ENCODE measurements around the gene HAT1. TPM values are rescaled to one million over a fixed set of nuclear protein-coding genes. Genes with fewer than 3 reads are reported as not detected.

HAT1 gene
- polyA plus RNA-seq, 2 of the 4 experiments (the other 2 are of a cell fraction): 94.3 to 139 TPM

GRCh38 chr2:171941316-171941699, 19.0 kb downstream of the HAT1 start:
- ATAC-seq (no peak), FAIRE-seq (no peak), DNase-seq (ENCODE audit: low read depth in 1 of 2, low spot score in 1 of 2) (no peak)
- Histone ChIP-seq H3K4me3 (no peak overlapping the region), H3K9me3 (no peaks in the 10 kb centered on the region), H3K27ac (no peak overlapping the region), H3K4me1 (no peaks in the 10 kb centered on the region), H3K4me2 (no peak overlapping the region)
- TF ChIP-seq HOXB5 (CRISPR knock-in tag; IDR thresholded peaks at IDR 0.05) (no peak), RNF2 (IDR thresholded peaks at IDR 0.05; ENCODE audit: borderline replicate concordance, low read depth) (no peak), HOXA7 (CRISPR knock-in tag; IDR thresholded peaks at IDR 0.05) (no peak), KDM5A (IDR thresholded peaks at IDR 0.05) (no peak), TP53 (CRISPR knock-in tag; IDR thresholded peaks at IDR 0.05) (no peak), RFX5 (IDR thresholded peaks at IDR 0.05) (no peak), PHF8 (IDR thresholded peaks at IDR 0.05; ENCODE audit: borderline replicate concordance, low read depth) (no peak), CEBPB (IDR thresholded peaks at IDR 0.05) (no peak), MYC (IDR thresholded peaks at IDR 0.05; ENCODE audit: borderline replicate concordance, low read length) (no peak), JUN (IDR thresholded peaks at IDR 0.05) (no peak)
- WGBS (ENCODE audit: missing lambda C conversion rate): 96% methylated on average over 4 of the region's 6 CpGs
- POLR2A ChIA-PET: no interaction called here
- CTCF ChIA-PET: interaction anchor here (1.0 to 2.5 kb wide), 3 partner anchors 13 to 165 kb away, joined by 4 to 5 read pairs (median 4); no protein-coding TSS in a partner anchor

- DNase-seq (ENCODE audit: low read depth in 1 of 2, low spot score in 1 of 2) (no peak), FAIRE-seq (no peak), ATAC-seq (no peak)
- TF ChIP-seq JUNB (IDR thresholded peaks at IDR 0.05): no peak
- no peak for TF ChIP-seq EP300 (IDR thresholded peaks at IDR 0.05)
- no peak for TF ChIP-seq CBX2 (IDR thresholded peaks at IDR 0.05; ENCODE audit: borderline replicate concordance, low read depth)
- no peak for TF ChIP-seq MAFK (IDR thresholded peaks at IDR 0.05; ENCODE audit: partially characterized antibody)
- TF ChIP-seq KDM5A (IDR thresholded peaks at IDR 0.05): no peak
- TF ChIP-seq RFX5 (IDR thresholded peaks at IDR 0.05): no peak
- TF ChIP-seq FOSB (CRISPR knock-in tag; IDR thresholded peaks at IDR 0.05): no peak
- TF ChIP-seq CBX8 (IDR thresholded peaks at IDR 0.05): no peak
- TF ChIP-seq CHD2 (IDR thresholded peaks at IDR 0.05; ENCODE audit: low read length, partially characterized antibody): no peak
- TF ChIP-seq NFE2L2 (conservative IDR thresholded peaks at IDR 0.05; ENCODE audit: low read length): no peak
- no peak for TF ChIP-seq MAZ (IDR thresholded peaks at IDR 0.05; ENCODE audit: borderline replicate concordance, low read depth, low read length)
- TF ChIP-seq HES2 (IDR thresholded peaks at IDR 0.05): no peak
- no peak for TF ChIP-seq JUN (IDR thresholded peaks at IDR 0.05)
- TF ChIP-seq BHLHE40 (IDR thresholded peaks at IDR 0.05; ENCODE audit: low read depth, low read length): no peak
- no peak for TF ChIP-seq PBX3 (IDR thresholded peaks at IDR 0.05)
- no peak for TF ChIP-seq GATA3 (IDR thresholded peaks at IDR 0.05; ENCODE audit: borderline replicate concordance)
- no peak for TF ChIP-seq NR3C1 (IDR thresholded peaks at IDR 0.05)
- no peak for TF ChIP-seq ZNF302 (CRISPR knock-in tag; IDR thresholded peaks at IDR 0.05)
- TF ChIP-seq SREBF2 (IDR thresholded peaks at IDR 0.05): no peak
- TF ChIP-seq ZFP36 (IDR thresholded peaks at IDR 0.05; ENCODE audit: borderline replicate concordance, partially characterized antibody): no peak
- Histone ChIP-seq H3K4me3 (no peak overlapping the region), H3K4me2 (no peak overlapping the region), H3K9me3 (no peaks in the 10 kb centered on the region), H3K27ac (no peak overlapping the region), H3K4me1 (no peaks in the 10 kb centered on the region)
- WGBS (ENCODE audit: missing lambda C conversion rate): 91% methylated on average over 4 of the region's 4 CpGs
- ChIA-PET POLR2A (interaction anchor here (0.5 kb wide), 1 partner anchor 60 kb away, joined by 3 read pairs; no protein-coding TSS in a partner anchor), CTCF (no interaction called here)
These were observed 21.6 kb downstream of the HAT1 start for GRCh38 chr2:171943869-171944268.

- DNase-seq (ENCODE audit: low read depth in 1 of 2, low spot score in 1 of 2) (no peak), FAIRE-seq (no peak), ATAC-seq (no peak)
- Histone ChIP-seq H3K4me2 (no peak overlapping the region), H3K27ac (no peak overlapping the region), H3K4me1 (peaks cover 7% of the 10 kb centered on the region; the same call in 2 of the 3 replicates), H3K4me3 (no peak overlapping the region), H3K9me3 (no peaks in the 10 kb centered on the region)
- ChIA-PET POLR2A (no interaction called here), CTCF (no interaction called here)
- TF ChIP-seq EHF (CRISPR knock-in tag; IDR thresholded peaks at IDR 0.05) (no peak), MAX (IDR thresholded peaks at IDR 0.05) (no peak), ELK1 (IDR thresholded peaks at IDR 0.05; ENCODE audit: low read depth, low read length) (no peak), KDM1A (IDR thresholded peaks at IDR 0.05; ENCODE audit: low read depth) (no peak), RARB (CRISPR knock-in tag; IDR thresholded peaks at IDR 0.05) (no peak), MAFK (IDR thresholded peaks at IDR 0.05; ENCODE audit: partially characterized antibody) (no peak), EHMT2 (IDR thresholded peaks at IDR 0.05; ENCODE audit: low read depth) (no peak), RCOR1 (IDR thresholded peaks at IDR 0.05; ENCODE audit: low read depth, low read length) (no peak), CBX8 (IDR thresholded peaks at IDR 0.05) (no peak), POLR2AphosphoS2 (conservative IDR thresholded peaks at IDR 0.05; ENCODE audit: low read length) (no peak), FOSL2 (IDR thresholded peaks at IDR 0.05) (no peak), FOSL2 (CRISPR knock-in tag; IDR thresholded peaks at IDR 0.05) (no peak), HES2 (IDR thresholded peaks at IDR 0.05) (no peak), FOSB (CRISPR knock-in tag; IDR thresholded peaks at IDR 0.05) (no peak)
These were observed 30.0 kb downstream of the HAT1 start for GRCh38 chr2:171952276-171952675.

Data from A549 (cell line).